Endothelial cell (in vitro differentiated cells): ENCODE results near the gene RBFOX2. TPM values are rescaled to one million over a fixed set of nuclear protein-coding genes. Genes with fewer than 3 reads are reported as not detected.

Experiments used
- DNase-seq: peaks from one replicate; pipeline ENCODE4 v3.0.0; 2021; ENCODE audit warnings: low spot score
- H3K27ac Mint-ChIP-seq: one replicate; pipeline ENCODE4 v1.8.0; 2021; ENCODE audit warnings: mixed read lengths, inconsistent platforms; ENCODE audit not compliant: unreplicated experiment
- H3K27me3 Mint-ChIP-seq: one replicate; pipeline ENCODE4 v1.8.0; 2021; ENCODE audit warnings: mild to moderate bottlenecking, moderate library complexity, mixed read lengths, inconsistent platforms; ENCODE audit not compliant: unreplicated experiment
- H3K36me3 Mint-ChIP-seq: one replicate; pipeline ENCODE4 v1.8.0; 2021; ENCODE audit warnings: mild to moderate bottlenecking, low read depth, mixed read lengths, inconsistent platforms; ENCODE audit not compliant: unreplicated experiment
- H3K4me1 Mint-ChIP-seq: one replicate; pipeline ENCODE4 v1.8.0; 2021; ENCODE audit warnings: mild to moderate bottlenecking, mixed read lengths, inconsistent platforms; ENCODE audit not compliant: unreplicated experiment
- H3K4me3 Mint-ChIP-seq: one replicate; pipeline ENCODE4 v1.8.0; 2021; ENCODE audit warnings: mild to moderate bottlenecking, mixed read lengths, inconsistent platforms; ENCODE audit not compliant: unreplicated experiment
- H3K9me3 Mint-ChIP-seq: one replicate; pipeline ENCODE4 v1.8.0; 2021; ENCODE audit warnings: mixed read lengths, inconsistent platforms; ENCODE audit not compliant: unreplicated experiment
- CTCF ChIP-seq: fragments of 200-600 bp; sonication (generic); IDR thresholded peaks from one replicate; pipeline ENCODE4 v1.5.0; 2021; ENCODE audit warnings: antibody characterized with exemption; ENCODE audit not compliant: unreplicated experiment
- total RNA-seq: library from RNA; stranded (reverse); fragmentation: NEBNext Ultra II Directional; extraction: Animal tissue kit (Norgen Biotek cat#: 25700); gene quantifications from one replicate; pipeline ENCODE4 v1.2.1, GENCODE V29; 2021; ENCODE audit not compliant: unreplicated experiment

RBFOX2 gene
- total RNA-seq, 1 donor from 2014 or later: 228 TPM

- Mint-ChIP-seq H3K36me3 (no peaks in the 10 kb centered on the region), H3K4me1 (peaks cover 3% of the 10 kb centered on the region), H3K27ac (no peak overlapping the region), H3K9me3 (no peaks in the 10 kb centered on the region), H3K4me3 (no peak overlapping the region), H3K27me3 (no peaks in the 10 kb centered on the region)
- TF ChIP-seq CTCF: no peak
- DNase-seq: no peak
These were observed 40.7 kb upstream of the RBFOX2 start for GRCh38 chr22:36069368-36069767.

GRCh38 chr22:36068776-36069344 lies 40.2 kb upstream of the RBFOX2 start:
- no peak for TF ChIP-seq CTCF
- Mint-ChIP-seq H3K4me3 (no peak overlapping the region), H3K9me3 (no peaks in the 10 kb centered on the region), H3K27ac (no peak overlapping the region), H3K36me3 (no peaks in the 10 kb centered on the region), H3K4me1 (peaks cover 3% of the 10 kb centered on the region), H3K27me3 (no peaks in the 10 kb centered on the region)
- DNase-seq: no peak

- Mint-ChIP-seq H3K4me1 (peaks cover 3% of the 10 kb centered on the region), H3K4me3 (no peak overlapping the region), H3K27me3 (no peaks in the 10 kb centered on the region), H3K9me3 (no peaks in the 10 kb centered on the region), H3K27ac (no peak overlapping the region), H3K36me3 (no peaks in the 10 kb centered on the region)
- DNase-seq: no peak
- TF ChIP-seq CTCF: no peak
These were observed 38.6 kb upstream of the RBFOX2 start for GRCh38 chr22:36067235-36067558.

GRCh38 chr22:36065775-36066544 lies 37.3 kb upstream of the RBFOX2 start:
- H3K9me3 Mint-ChIP-seq: no peaks in the 10 kb centered on the region
- H3K4me3 Mint-ChIP-seq: peak overlapping the region; percentile 85
- peak overlapping the region; percentile 95 for H3K27ac Mint-ChIP-seq
- H3K4me1 Mint-ChIP-seq: peaks cover 3% of the 10 kb centered on the region
- H3K27me3 Mint-ChIP-seq: no peaks in the 10 kb centered on the region
- peak; percentile 95 for DNase-seq
- peak; percentile 100 for TF ChIP-seq CTCF
- no peaks in the 10 kb centered on the region for H3K36me3 Mint-ChIP-seq

- no peaks in the 10 kb centered on the region for H3K27me3 Mint-ChIP-seq
- H3K36me3 Mint-ChIP-seq: no peaks in the 10 kb centered on the region
- peaks cover 3% of the 10 kb centered on the region for H3K4me1 Mint-ChIP-seq
- peak overlapping the region; percentile 83 for H3K4me3 Mint-ChIP-seq
- no peaks in the 10 kb centered on the region for H3K9me3 Mint-ChIP-seq
- peak overlapping the region; percentile 84 for H3K27ac Mint-ChIP-seq
- TF ChIP-seq CTCF: no peak
- DNase-seq: no peak
These were observed 36.8 kb upstream of the RBFOX2 start for GRCh38 chr22:36065462-36065774.
